H7 (cell line): ENCODE data around the gene PTPRN2. TPM values are rescaled to one million over a fixed set of nuclear protein-coding genes. Genes with fewer than 3 reads are reported as not detected.
"Not testable (repeated sequence)": the region's sequence is repeated elsewhere in the genome, so short reads cannot be mapped to it uniquely, and the experiment has no call there.

ENCODE experiments used
- DNase-seq: peaks from one replicate; pipeline ENCODE4 v3.0.0; 2012
- H3K27me3 ChIP-seq: 2 replicates; pipeline ENCODE4 v1.6.0; 2011; ENCODE audit warnings: mild to moderate bottlenecking, low read length; ENCODE audit not compliant: control insufficient read depth, insufficient read depth
- H3K36me3 ChIP-seq: replicated peaks from 2 replicates; pipeline ENCODE4 v1.5.1; 2011; ENCODE audit warnings: low read length; ENCODE audit not compliant: control insufficient read depth, insufficient read depth
- H3K4me3 ChIP-seq: 2 replicates; pipeline ENCODE4 v1.5.1; 2011; ENCODE audit warnings: low read depth, mild to moderate bottlenecking, control low read depth, low read length, moderate library complexity; ENCODE audit not compliant: insufficient read depth
- total RNA-seq: library from RNA; depleted of rRNA; stranded (reverse); fragments of >200 nt; shearing (Covaris generic); gene quantifications from 2 replicates; pipeline ENCODE4 v1.2.3, GENCODE V29; 2014

PTPRN2 gene
- total RNA-seq, 1 experiment from 2014 or later = 0.80 TPM

GRCh38 chr7:158432369-158433341 lies 155.0 kb downstream of the PTPRN2 start:
- Histone ChIP-seq H3K27me3 (no peaks in the 10 kb centered on the region), H3K36me3 (no peaks in the 10 kb centered on the region), H3K4me3 (no peak overlapping the region)
- peak; percentile 43 for DNase-seq

GRCh38 chr7:158431941-158432347 lies 155.7 kb downstream of the PTPRN2 start:
- Histone ChIP-seq H3K36me3 (no peaks in the 10 kb centered on the region), H3K4me3 (no peak overlapping the region), H3K27me3 (no peaks in the 10 kb centered on the region)
- DNase-seq = peak; percentile 42

- no peak for DNase-seq
- Histone ChIP-seq H3K36me3 (no peaks in the 10 kb centered on the region), H3K27me3 (no peaks in the 10 kb centered on the region), H3K4me3 (no peak overlapping the region)
Measured at GRCh38 chr7:158431055-158431940, 156.3 kb downstream of the PTPRN2 start.

DNA sequence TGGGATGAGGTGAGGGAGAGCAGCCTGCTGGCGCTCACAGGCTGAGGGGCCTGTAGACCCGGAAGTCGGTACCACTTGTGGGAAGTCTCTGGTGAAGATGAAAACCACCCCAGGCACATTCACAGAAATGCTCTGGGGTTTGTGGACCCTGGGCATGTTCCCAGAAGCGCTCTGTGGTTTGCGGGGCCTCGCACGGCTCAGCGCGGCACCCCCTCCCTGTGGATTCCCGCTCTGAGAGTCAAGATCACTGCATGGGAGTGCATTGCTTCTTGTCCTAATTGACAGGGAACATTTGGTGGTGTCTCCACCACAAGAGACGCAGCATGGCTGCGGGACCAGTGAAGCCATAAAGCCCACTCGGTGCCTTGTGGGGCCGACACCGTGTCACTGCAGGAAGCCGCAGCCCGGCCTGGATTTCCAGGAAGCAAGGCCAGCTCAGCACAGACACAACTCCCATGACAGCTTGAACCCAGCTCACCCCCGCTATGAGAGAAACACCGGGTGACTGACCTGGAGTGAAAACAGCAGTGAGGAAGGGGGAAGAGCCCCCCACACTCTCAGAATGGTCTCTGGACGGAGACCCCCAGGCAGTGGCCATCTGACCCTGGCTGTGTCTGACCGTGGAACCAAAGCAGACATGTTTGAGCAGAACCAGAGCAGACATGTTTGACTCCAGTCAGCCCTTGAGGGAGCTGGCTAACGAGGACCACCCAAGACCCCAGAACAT lies 157.2 kb downstream of the PTPRN2 start:
- DNase-seq = peak; percentile 41
- no peak overlapping the region for H3K4me3 ChIP-seq
- no peaks in the 10 kb centered on the region for H3K27me3 ChIP-seq
- H3K36me3 ChIP-seq = no peaks in the 10 kb centered on the region

DNA sequence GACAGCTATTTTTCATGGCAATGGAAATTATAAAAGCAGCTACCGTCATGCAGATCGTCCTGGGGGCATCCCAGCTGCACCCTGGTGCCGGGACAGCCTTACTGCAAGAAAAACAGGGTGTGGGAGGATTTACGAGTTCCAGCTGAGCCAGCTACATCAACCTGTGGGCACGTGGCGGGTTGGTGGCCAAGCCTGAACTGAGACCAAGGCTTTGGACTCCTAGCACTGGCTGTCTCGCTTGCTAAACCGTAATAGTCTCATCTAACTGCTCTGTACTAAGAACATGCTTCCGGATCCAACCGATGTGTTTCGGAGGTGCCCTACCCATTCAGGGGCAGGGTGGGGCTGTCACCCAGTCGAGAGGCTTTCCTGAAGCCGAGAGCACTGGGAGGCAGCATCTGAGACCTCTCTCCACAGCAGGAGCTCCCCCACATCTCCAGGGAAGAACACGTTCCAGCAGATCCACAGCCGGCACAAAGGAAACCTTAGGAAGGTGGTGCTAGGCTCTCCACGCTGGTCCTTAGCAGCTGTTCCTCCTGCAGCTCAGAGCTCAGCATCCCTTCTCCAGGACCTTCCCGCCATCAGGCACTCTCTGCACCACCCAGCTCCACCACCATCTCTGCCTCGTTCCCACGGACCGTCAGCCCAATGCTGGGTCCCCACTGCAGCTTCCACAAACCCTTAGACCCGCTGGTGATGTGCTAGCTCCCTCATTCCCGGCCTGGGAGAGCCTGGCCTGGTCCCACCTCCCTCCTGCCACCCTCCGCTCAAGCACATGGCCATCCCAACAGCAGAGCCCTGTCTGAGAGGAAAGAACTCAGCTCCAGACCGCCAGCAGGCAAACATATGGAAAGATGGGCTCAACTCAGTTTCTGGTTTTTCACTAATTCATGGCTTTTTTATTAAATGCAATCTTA lies 158.5 kb downstream of the PTPRN2 start:
- peak; percentile 62 for DNase-seq
- Histone ChIP-seq H3K4me3 (no peak overlapping the region), H3K36me3 (no peaks in the 10 kb centered on the region), H3K27me3 (no peaks in the 10 kb centered on the region)

DNA sequence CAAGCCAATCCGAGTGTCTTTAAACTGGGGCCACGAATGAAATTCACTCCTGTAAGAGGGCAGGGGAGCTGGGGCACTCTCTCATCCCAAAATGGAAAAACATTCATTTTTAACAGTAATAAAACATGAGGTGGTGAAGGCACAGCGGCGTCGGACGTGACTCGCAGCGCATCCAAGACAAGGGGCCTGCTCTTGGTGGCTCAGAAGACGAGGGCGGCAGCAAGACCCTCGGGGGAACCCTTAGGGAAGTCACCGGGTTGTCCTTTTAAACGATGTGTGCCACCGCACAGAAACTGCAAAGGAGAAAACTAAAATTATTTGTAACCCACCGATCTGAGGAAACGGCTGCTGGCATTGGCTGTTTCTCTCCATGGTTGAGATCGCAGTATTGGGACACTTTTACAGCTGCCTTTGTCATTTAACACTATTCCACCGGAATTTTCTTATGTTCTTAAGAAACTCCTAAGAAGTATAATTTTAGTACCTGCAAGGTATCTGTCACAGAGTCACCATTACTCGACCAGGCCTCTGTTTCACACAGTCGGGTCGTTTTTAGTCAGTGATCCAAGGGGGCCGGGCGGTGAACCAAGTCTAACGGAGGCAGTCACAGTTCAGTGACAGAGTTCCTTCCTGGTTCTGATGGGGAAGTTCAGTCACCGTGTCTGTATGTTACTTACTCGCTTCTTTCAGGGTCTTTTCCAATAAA lies 159.3 kb downstream of the PTPRN2 start:
- Histone ChIP-seq H3K36me3 (no peaks in the 10 kb centered on the region), H3K27me3 (no peaks in the 10 kb centered on the region), H3K4me3 (no peak overlapping the region)
- no peak for DNase-seq

DNA sequence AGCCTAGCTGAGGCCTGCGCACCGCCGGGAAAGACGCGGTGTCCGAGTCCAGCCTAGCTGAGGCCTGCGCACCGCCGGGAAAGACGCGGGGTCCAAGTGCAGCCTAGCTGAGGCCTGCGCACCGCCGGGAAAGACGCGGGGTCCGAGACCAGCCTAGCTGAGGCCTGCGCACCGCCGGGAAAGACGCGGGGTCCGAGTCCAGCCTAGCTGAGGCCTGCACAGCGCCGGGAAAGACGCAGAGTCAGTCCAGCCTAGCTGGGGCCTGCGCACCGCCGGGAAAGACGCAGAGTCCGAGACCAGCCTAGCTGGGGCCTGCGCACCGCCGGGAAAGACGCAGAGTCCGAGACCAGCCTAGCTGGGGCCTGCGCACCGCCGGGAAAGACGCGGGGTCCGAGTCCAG lies 161.9 kb downstream of the PTPRN2 start:
- H3K27me3 ChIP-seq, DNase-seq, H3K36me3 ChIP-seq, H3K4me3 ChIP-seq: not testable (repeated sequence)

DNA sequence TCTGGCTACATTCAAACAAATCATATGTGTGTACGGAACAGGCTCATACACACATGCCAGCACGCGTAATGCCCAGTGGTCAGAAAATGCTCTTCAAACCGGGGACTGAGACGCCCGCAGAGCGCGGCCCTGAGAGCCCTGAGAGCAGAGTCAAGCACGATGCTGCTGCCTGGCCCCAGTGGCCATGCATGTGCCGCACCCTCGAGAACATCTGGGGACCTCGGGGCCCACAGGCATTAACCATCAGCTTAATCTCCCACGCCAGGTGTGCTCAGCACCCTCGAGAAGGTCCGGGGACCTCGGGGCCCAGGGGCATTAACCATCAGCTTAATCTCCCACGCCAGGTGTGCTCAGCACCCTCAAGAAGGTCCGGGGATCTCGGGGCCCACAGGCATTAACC lies 163.1 kb downstream of the PTPRN2 start:
- Histone ChIP-seq H3K36me3 (no peaks in the 10 kb centered on the region), H3K27me3 (no peaks in the 10 kb centered on the region), H3K4me3 (no peak overlapping the region)
- no peak for DNase-seq

GRCh38 chr7:158424011-158424410 lies 163.6 kb downstream of the PTPRN2 start:
- H3K27me3 ChIP-seq = no peaks in the 10 kb centered on the region
- H3K4me3 ChIP-seq = no peak overlapping the region
- no peaks in the 10 kb centered on the region for H3K36me3 ChIP-seq
- no peak for DNase-seq

- H3K4me3 ChIP-seq = no peak overlapping the region
- H3K27me3 ChIP-seq = no peaks in the 10 kb centered on the region
- H3K36me3 ChIP-seq = no peaks in the 10 kb centered on the region
- DNase-seq = peak; percentile 29
Measured at GRCh38 chr7:158422887-158423560, 164.6 kb downstream of the PTPRN2 start.

- no peak for DNase-seq
- Histone ChIP-seq H3K36me3 (no peaks in the 10 kb centered on the region), H3K27me3 (no peaks in the 10 kb centered on the region), H3K4me3 (no peak overlapping the region)
Measured at GRCh38 chr7:158422196-158422886, 165.3 kb downstream of the PTPRN2 start.

GRCh38 chr7:158421361-158421760 lies 166.3 kb downstream of the PTPRN2 start:
- Histone ChIP-seq H3K27me3 (no peaks in the 10 kb centered on the region), H3K4me3 (no peak overlapping the region), H3K36me3 (no peaks in the 10 kb centered on the region)
- no peak for DNase-seq
